GM12878 (cell line): ENCODE measurements around the gene SMARCA4. TPM values are rescaled to one million over a fixed set of nuclear protein-coding genes. Genes with fewer than 3 reads are reported as not detected.
A peak's percentile ranks its signal among the peaks of the same experiment; 100 is the strongest.

ENCODE experiments used
- ATF3 ChIP-seq: IDR thresholded peaks from 2 replicates; pipeline ENCODE4 v1.6.1; 2011; ENCODE audit warnings: low read depth, mild to moderate bottlenecking, low read length, moderate library complexity, borderline replicate concordance; ENCODE audit errors: extremely low read depth
- BACH1 ChIP-seq: fragments of 450-650 bp; IDR thresholded peaks from 2 replicates; pipeline ENCODE4 v1.6.1; 2017; ENCODE audit warnings: mild to moderate bottlenecking, borderline replicate concordance
- E2F8 ChIP-seq: fragments of 450-650 bp; IDR thresholded peaks from 2 replicates; pipeline ENCODE4 v1.6.1; 2018; ENCODE audit warnings: mild to moderate bottlenecking, low read depth, moderate library complexity; ENCODE audit not compliant: partially characterized antibody
- EP300 ChIP-seq, 2 experiments: fragments of 150-350 bp in 1 of 2; IDR thresholded peaks; 2 replicates each; pipeline ENCODE4 v1.6.1; 2011 to 2012; ENCODE audit warnings: low read depth in 2 of 2, low read length in 2 of 2, borderline replicate concordance in 1 of 2, improper control_type of control experiment in 1 of 2, inconsistent platforms in 1 of 2; ENCODE audit not compliant: control insufficient read depth in 1 of 2
- KLF5 ChIP-seq: fragments of 450-650 bp; IDR thresholded peaks from 2 replicates; pipeline ENCODE4 v1.6.1; 2014; ENCODE audit warnings: mild to moderate bottlenecking; ENCODE audit not compliant: partially characterized antibody
- MEF2B ChIP-seq: fragments of 450-650 bp; IDR thresholded peaks from 2 replicates; pipeline ENCODE4 v1.6.1; 2018; ENCODE audit warnings: mild to moderate bottlenecking, moderate library complexity; ENCODE audit not compliant: partially characterized antibody, poor library complexity, severe bottlenecking
- PKNOX1 ChIP-seq: fragments of 450-650 bp; IDR thresholded peaks from 2 replicates; pipeline ENCODE4 v1.6.1; 2016; ENCODE audit warnings: mild to moderate bottlenecking
- RAD51 ChIP-seq: fragments of 450-650 bp; IDR thresholded peaks from 2 replicates; pipeline ENCODE4 v1.6.1; 2016; ENCODE audit warnings: moderate library complexity, mild to moderate bottlenecking, inconsistent platforms
- REST ChIP-seq: IDR thresholded peaks from 2 replicates; pipeline ENCODE4 v1.6.1; 2012; ENCODE audit warnings: mild to moderate bottlenecking, low read depth, low read length
- SPI1 ChIP-seq: IDR thresholded peaks from 2 replicates; pipeline ENCODE4 v1.6.1; 2011; ENCODE audit warnings: low read depth, mild to moderate bottlenecking, low read length, moderate library complexity, borderline replicate concordance; ENCODE audit not compliant: insufficient read depth
- SUZ12 ChIP-seq: fragments of 200-600 bp; sonication (generic); IDR thresholded peaks from one replicate; pipeline ENCODE4 v1.6.1; 2018; ENCODE audit warnings: antibody characterized with exemption, mild to moderate bottlenecking; ENCODE audit not compliant: unreplicated experiment
- USF2 ChIP-seq: IDR thresholded peaks from 2 replicates; pipeline ENCODE4 v1.6.1; 2011; ENCODE audit warnings: low read depth, low read length, improper control_type of control experiment, borderline replicate concordance
- ZBTB11 ChIP-seq: fragments of 450-650 bp; formaldehyde crosslinking; IDR thresholded peaks from 2 replicates; pipeline ENCODE4 v1.5.0; 2022; ENCODE audit warnings: mild to moderate bottlenecking, missing genetic modification characterization
- ZNF207 ChIP-seq: fragments of 450-650 bp; IDR thresholded peaks from 2 replicates; pipeline ENCODE4 v1.6.1; 2014; ENCODE audit warnings: antibody characterized with exemption, mild to moderate bottlenecking, borderline replicate concordance
- ZNF217 ChIP-seq: fragments of 450-650 bp; IDR thresholded peaks from 2 replicates; pipeline ENCODE4 v1.6.1; 2017; ENCODE audit warnings: antibody characterized with exemption, mild to moderate bottlenecking
- polyA plus RNA-seq, 11 experiments: library from polyadenylated mRNA; depleted of rRNA in 4 of 11; unstranded in 6 of 11; stranded (reverse) in 5 of 11; fragments of >200 nt; fragmentation: Nextera tagmentation in 4 of 11; fragmentation: Illumina TruSeq in 1 of 11; extraction: Ambion mirVana in 4 of 11; extraction: Trizol in 1 of 11; gene quantifications; 1 replicate in 1 of 11; 2 replicates in 10 of 11; pipeline versions ENCODE4 v1.2.1 to v1.2.3, GENCODE V29; 2011 to 2016; ENCODE audit warnings: inconsistent platforms in 2 of 11, missing spikeins in 2 of 11, low read depth in 1 of 11
- total RNA-seq, 4 experiments: library from RNA; depleted of rRNA in 3 of 4; stranded (reverse); fragments of >200 nt in 3 of 4; fragmentation: Illumina TruSeq in 1 of 4; extraction: Trizol in 1 of 4; gene quantifications; 2 replicates each; pipeline versions ENCODE4 v1.2.1 to v1.2.3, GENCODE V29; 2013 to 2021

The SMARCA4 gene
- total and polyA plus RNA-seq, 10 of the 15 experiments (the other 5 are each of a cell fraction or from before 2014, with no cell fraction given): 22.4 to 175 (median 57.4) TPM

GRCh38 chr19:11096210-11096841 is 135.5 kb downstream of the SMARCA4 start (continued):
- TF ChIP-seq EP300 (IDR thresholded peaks at IDR 0.05; ENCODE audit: borderline replicate concordance in 1 of 2, control insufficient read depth in 1 of 2, low read depth in 2 of 2, low read length in 2 of 2): peak; percentile 47 to 55; a peak in 1 of 4 replicates
- TF ChIP-seq RAD51: no peak
- no peak for TF ChIP-seq ZNF207
- TF ChIP-seq ATF3: no peak
- no peak for TF ChIP-seq ZBTB11 (CRISPR knock-in tag)
- TF ChIP-seq SUZ12: no peak
- peak; percentile 12; the same call in 1 of the 2 replicates for TF ChIP-seq SPI1
- no peak for TF ChIP-seq USF2
- no peak for TF ChIP-seq PKNOX1
- peak; percentile 58; the same call in 1 of the 2 replicates for TF ChIP-seq BACH1
- peak; percentile 20 for TF ChIP-seq MEF2B
- TF ChIP-seq REST: no peak
- no peak for TF ChIP-seq KLF5
- TF ChIP-seq ZNF217: no peak
- TF ChIP-seq E2F8: no peak
